Stimulated activated CD4-positive, alpha-beta T cell treated with anti-CD3 and anti-CD28 coated beads, Interleukin-4, amount 100 ng/mL, for 24 hours (primary cell): Measurements from ENCODE around the gene IRF8.
A peak's percentile ranks its signal among the peaks of the same experiment; 100 is the strongest.
"Not testable (repeated sequence)": the region's sequence is repeated elsewhere in the genome, so short reads cannot be mapped to it uniquely, and the experiment has no call there.

Source experiments
- DNase-seq: peaks from one replicate; pipeline ENCODE4 v3.0.0-alpha.2; 2020

Gene IRF8

DNA sequence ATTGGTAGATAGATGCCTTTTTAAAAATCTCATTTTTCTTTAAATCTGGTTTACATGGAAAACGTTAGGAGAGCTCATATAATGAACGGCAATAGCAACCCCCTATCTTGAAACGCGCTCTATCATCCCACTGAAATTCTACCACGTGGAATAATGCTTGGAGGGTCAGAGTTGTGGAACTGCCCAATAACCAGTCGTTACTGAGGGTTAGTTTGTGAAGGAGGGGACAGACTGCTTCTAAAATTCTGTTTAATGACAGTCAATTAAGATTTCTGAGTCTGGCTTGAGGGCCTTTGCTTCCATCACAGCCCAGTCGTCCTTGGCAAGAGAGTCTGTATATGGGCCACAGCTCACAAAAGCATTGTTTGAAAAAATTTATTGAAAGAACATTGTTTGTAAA is 482 bp downstream of the IRF8 start:
- no peak for DNase-seq

DNA sequence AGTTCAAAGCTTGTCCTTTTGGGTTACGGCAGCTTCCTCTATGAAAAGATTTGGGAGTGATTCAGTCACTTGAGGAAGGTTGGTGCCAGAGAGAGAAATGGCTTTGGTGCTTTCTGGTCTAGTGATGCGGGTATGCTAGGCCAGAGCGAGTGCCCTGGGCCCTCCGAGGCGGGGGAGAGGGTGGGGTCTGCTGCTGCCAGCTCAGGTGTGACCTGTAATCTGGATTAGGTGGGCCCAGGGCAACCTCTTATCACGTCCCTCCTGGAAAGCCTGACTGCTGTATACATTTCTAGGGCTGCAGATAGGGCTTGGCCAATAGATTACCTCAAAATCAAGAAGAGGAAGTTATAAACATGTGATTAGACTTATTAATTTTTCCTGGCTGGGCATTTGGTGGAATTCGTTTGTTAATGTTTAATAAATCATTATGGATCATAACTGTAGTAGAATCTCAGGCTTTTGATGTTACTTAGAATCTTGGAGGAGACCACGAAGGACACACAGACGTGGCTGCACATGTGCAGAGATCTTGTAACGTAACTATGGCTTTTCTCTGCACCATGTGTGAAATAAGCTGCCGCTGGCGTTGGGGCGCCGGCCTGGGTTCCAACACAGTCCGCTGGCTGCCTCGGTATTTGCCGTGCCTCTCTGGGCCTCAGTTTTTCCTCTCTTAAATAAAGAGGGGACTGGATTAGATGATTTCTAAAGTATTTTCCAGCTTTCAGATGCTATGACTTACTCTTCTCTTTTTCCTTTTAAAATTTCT is 1.2 kb downstream of the IRF8 start:
- DNase-seq = no peak

DNA sequence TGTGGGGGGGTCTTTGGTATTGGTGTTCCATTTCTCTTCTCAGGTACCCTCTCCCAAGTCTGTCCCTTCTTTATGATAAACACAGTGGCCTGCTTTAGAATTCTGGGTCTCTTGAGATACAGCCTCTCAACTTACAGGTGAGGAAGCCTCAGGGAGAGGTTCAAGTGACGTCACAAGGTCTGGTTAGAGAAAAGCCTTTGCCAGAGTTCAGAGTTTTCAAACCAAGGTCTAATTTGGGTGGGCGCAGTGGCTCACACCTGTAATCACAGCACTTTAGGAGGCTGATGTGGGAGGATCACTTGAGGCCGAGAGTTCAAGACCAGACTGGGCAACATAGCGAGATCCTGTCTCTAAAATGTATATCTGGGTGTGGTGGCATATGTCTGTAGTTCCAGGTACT is 2.1 kb downstream of the IRF8 start:
- no peak for DNase-seq

DNA sequence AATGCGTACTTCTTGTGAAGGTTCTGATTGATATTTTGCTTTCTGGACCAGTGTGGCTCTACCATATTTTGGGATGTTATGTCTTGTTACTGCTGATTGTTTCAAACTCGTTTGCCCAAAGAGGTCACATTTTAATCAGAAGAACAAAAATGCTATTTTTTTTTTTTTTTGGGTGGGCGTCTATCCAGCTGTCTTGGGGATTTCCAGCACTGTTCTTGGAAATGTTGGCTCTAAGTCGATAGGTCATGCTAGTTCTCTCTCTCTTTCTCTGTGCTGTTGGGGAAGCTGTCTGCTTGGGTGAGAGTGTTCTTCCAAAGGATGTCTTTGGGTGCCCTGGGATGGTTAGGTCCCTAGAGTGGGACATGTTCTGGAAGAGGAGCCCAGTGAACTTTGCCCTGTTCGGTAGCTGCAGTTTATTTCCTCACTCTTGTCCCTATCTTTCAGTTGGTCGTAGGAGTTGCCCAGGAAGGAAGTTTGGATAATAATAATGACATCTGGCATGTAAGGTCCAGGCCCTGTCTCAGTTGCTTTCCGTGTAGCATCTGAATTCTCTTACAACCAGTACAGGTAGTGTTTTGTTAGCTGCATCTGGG is 2.9 kb downstream of the IRF8 start:
- DNase-seq = no peak

DNA sequence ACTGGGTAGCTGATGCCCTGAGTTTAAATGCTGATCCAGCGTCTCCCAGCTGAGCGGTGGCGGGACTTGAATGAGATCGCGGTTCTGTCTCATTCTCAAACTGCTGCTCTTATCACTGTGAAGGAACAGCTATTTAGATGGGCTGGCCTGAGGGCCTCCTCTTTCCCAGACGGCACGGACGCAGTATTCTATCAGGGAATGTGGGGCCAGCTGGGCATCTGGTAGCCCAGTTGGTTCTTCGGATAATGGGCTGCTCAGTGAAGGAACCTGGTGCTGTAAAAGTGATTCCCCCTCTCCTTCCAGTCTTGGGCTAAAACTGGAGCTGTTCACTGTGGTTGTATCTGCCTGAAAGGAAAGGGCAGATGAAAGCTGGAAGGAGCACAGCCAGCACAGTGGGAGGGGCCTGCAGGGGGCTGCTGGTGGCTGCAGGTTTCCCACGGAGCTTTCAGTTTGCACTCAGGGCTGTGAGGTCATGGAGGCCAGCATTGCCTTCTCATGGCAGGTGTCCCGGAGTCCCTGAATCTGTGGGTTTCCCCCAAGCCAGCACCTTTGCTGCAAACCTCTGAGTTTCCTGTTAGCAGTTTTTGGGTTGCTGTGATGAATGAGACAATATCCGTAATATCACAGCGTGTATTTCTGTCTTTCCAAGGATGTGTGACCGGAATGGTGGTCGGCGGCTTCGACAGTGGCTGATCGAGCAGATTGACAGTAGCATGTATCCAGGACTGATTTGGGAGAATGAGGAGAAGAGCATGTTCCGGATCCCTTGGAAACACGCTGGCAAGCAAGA is 3.6 kb downstream of the IRF8 start:
- DNase-seq = peak; percentile 54

DNA sequence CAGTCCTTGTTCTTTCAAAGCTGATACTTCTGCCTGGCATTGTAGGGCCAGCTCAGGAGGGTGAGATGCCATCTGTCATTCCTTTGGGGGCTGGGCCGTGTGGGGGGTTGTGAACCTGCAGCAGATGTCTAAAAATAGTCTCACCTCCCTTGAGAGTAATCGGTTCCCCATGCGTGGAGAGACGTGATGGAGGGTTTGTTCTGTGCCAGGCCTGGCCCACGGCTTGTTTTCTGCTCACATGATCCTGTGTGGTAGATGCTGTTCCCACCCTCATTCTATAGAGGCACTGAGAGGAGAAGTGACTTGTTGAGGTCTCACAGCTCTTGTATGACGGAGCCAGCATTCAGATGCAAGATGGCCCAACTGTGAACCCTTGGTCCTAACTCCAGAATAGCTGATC is 4.6 kb downstream of the IRF8 start:
- DNase-seq = no peak

DNA sequence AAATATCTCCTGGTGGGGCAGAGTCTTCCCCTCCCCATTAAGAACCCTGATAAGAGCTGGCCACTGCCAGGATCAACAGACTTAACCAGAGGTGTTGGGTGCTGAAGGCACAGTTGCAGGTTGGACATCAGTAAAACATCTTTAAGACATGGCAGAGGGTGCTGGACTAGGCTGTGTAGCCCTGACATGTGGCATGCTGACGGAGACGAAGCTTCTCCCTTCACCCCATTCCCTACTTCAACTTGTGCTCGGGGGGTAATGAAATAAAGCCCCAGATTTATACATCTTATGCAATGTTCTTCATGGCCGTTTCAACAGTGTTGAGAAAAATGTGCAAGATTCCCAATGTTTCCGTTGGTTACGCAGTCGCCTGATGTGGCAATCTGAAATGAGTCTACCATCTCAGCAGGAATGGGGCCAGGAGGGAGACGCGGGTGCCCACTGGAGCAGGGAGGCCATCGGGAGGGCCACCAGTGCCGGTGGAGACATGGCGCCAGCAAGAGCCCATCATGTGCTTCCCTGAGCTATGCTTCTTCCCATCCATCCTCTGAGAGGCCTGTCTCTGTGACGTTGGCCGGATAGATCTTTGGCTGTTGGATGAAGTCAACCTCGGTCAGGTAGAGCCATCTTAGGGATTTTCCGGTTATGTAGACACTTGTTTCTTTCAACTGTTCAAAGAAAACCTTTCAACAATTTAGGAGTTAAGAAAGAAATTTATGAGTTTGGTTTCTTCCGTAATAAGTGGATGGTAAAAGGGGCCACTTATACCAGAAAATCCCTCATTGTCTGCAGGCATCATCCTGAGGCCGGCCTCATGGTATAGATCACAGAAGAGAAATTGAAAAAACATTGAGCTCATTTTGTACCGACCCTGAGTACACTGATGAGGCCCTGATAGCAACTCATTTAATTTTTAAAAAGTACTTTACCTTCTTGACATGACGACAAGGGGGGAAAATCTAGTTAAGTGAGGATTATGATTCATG is 6.4 kb downstream of the IRF8 start:
- no peak for DNase-seq

DNA sequence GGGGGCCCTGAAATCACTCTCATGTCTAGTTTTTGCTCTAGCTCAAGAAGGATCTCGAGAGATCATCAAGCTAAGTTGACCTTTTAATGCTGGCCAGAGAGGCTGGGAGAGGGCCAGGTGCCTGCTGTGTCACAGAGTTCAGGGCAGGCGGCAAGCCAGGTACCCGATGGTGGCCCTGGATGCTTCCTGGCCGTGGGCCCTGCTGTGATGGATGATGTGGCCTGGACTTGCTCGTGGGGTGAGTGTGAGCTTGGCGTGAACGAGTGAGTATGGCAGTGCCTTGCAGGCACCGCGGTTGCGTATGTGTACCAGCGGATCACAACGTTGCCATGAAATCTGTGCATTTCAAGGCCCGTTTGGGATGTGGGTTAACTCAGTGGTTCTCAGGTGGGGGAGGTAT is 7.4 kb downstream of the IRF8 start:
- DNase-seq = no peak

DNA sequence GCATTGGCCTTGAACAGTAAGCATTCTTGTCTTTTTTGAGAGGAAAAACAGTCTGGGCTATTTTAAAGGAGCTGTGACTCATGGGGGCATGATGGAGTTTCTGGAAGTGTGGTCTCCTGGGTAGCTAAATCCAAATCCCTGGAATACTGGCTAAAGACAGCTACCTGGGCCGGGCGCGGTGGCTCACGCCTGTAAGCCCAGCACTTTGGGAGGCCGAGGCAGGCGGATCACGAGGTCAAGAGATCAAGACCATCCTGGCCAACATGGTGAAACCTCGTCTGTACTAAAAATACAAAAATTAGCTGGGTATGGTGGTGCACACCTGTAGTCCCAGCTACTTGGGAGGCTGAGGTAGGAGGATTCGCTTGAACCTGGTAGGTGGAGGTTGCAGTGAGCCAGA is 8.3 kb downstream of the IRF8 start:
- not testable (repeated sequence) for DNase-seq

DNA sequence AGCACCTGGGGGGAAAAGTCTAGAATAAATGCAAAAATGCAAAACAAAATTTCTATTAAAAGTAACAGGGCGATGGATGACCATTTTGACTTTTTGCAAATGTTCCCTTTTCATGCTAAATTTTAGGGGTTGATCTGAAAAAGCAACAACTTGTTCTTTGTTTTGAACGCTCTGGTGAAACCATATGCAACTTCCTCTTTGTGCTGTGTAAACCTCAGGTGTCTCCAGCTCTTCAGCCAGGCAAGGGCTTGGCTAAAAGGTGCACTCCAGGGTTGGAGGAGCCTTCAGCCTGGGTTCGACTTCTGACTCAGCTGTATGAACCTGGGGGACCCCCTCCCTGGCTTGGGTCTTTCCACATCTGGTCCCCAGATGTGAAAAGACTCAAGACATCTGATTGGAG is 9.5 kb downstream of the IRF8 start:
- no peak for DNase-seq

DNA sequence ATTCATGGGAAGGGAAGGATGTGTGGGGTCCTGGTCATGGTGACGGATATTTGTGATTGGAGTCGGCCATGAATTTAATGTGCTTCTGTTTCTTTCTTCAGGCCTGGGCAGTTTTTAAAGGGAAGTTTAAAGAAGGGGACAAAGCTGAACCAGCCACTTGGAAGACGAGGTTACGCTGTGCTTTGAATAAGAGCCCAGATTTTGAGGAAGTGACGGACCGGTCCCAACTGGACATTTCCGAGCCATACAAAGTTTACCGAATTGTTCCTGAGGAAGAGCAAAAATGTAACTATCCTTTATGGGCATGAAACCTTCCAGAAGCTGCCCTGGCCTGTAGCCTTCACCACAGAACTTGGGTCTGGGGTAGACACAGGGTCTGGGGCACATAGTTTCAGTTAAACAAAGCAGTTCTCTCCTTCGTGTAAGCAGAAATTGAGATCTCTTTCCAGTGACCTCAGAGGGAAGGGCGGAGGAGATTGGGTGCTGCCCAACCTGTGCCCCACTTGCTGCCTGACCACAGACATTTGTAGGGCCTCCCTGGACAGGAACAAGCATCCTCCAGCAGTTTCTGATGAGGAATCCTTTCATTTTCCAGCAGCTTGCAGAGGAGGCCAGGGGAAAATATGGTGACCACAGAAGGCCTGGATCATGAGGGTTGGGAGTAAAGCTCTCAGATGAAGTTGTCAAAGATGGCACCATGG is 10.1 kb downstream of the IRF8 start:
- DNase-seq = no peak

DNA sequence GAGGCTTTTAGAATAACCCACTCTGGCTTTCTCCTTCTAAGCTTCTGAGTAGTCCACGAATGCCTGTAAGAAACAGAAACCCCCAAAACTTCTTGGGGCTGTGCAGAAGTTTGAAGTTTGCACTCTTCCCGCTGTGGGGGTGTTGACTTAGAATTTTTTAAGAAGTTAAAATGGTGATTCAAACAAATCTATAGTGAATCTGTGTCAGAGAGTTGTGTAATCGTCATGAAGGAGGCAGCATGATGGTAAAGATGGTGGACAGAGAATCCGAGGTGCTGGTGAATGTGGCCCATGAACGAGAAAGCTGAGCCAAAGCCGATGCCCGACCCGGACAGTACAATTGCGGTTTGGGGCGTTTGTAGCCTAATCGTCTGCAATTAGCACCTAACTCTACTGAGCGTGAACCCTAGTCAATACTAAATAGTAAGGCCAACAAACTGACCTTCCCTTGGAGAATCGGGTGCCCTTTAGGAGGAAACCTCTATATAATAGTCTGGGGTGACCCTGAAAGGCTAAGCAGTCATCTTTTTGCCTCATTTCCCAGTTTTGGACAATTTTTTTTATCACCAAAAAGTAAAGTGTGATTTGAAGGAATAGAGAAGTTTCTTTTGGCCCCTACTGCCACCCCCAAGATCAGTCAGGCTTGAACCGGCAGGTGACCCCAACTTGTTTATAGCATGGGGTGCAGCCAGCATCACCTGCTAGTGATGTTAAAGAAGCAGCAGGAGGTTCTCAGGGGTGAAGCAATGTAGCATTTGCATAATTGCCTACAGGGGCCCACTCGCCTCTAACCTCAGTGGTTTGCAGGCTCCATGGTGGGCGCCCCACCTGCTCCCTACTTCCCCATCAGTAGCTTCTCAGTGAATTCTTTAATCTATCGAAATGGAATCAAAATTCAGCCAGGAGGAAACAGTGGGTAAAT is 11.2 kb downstream of the IRF8 start:
- no peak for DNase-seq

DNA sequence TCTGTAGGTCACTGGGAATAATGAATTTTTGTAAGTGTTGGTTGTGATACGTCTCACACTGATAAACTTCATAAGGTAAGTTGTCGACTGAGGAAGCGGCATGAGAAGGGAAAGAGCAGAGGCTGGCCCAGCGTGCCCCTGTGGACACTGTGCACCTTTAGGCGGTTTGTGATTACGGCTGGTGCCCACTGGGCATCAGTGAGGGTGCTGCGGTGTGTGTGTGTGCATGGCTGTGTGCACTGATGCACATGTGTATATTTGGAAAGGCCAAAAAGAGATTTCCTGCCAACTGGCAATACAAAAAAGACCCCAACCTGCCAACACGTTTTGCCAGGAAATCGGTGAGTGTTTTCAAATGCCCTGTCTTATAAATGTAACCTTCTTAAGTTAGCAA is 11.9 kb downstream of the IRF8 start:
- no peak for DNase-seq

DNA sequence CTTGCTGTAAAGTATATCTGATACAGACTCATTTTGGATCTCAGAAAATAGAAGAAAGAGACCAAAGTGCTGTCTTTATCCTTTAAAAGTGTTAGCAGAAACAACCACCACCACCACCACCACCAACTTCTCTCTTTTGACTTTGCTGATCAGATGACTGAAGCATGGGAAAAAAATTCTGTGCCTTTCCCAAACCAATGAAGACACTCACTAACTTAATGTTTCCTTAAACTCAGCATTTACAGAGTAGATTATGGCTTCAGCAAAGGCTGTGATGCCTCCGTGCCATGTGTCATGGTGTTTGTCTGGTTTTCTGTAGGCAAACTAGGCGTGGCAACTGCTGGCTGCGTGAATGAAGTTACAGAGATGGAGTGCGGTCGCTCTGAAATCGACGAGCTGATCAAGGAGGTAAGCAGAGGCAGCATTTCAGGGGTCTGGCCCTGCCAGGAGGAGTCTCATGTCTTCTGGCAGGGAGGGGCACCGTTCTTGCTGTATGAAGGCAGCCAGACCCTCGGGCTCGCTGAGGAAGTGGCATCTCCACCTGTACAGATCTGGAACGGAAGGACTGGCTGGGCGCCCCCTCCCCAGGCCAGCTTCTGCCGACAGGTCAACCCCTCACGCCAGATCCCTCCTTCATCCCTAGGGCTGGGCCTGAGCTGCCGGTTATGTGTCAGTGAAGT is 12.4 kb downstream of the IRF8 start:
- no peak for DNase-seq

DNA sequence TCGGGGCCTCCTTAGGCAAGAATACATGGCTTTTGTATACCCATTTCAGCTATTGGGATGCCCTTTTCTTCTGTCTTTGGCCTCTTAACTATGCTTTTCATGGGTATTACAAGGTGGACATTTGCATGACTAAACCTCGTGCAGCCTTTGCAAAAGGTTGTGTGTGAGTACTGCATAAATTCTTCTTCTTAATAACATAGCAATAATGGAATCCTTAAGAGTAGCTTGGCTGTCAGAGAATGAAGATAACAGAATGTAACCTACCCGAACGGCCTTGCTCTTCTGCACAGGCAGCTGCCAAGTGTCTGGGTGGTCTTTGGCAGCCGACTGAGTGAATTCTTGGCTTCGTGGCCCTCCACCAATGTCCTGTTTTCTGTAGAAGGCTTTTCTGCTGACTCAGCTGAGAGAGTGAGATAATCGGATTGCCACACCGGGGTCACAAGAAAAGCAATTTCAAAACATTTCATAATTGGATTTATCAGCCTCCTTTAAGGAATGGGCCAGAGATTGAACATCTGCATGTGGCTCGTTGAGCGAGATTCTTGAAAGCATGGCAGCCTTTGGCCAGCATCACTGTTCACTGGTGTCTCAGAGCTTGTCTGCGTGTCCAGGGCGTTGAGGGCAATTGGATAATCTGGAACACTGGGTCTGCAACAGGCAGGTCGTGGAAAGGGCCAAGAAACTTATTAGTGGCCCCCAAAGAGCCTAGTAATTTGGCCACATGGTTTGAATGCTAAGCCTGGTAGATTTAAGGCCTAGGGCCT is 13.4 kb downstream of the IRF8 start:
- no peak for DNase-seq

DNA sequence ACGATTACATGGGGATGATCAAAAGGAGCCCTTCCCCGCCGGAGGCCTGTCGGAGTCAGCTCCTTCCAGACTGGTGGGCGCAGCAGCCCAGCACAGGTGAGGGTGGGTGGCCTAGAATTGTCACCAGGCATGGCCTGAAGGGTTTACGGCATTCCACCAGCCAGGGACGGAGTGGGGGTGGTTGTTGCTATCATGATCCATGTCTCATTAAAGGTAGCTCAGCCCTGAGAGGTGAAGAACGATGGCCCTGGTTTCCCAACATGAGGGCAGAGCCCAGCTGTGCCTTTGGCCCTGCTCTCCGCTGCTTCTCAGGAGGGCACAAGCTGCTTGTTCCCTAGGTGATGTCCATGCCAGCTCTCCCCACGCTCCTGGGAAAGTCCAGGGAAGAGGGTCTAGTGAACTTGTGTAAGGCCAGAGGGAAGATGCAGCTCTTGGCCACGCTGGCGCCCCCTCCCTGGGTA is 14.2 kb downstream of the IRF8 start:
- no peak for DNase-seq

DNA sequence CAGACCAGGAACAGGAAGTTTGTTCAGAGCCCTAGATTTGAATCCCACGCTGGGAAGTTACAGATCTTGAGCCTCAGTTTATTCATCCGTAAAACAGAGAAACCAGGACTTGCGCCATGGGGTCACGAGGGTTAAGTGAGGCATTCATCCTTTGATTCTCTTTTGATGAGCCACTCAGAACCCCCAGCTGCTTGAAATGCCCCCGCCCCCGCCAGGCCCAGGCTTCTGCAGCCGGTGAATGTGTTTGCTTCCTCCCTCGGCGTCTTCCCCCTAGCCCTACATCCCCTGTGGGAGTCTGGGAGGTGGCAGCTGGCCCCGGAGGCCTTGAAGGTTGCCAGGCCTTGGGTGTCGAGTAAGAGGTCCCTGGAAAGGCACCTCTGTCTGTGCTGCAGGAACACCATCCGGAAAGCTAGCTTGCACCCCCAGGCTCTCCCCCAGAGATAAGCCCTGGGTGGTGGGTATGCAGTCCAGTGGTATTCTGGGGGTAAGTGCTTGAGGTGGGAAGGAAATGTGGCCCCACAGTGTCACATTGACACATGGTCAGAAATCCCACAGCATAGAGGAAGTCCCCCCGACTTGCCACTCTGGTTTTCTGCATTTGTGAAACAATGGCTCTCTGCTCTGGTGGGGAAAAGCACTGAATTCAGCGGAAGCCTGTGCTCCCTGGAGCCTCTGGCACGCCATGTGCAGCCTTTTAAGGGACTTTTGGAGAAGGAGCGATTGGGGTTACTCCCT is 14.9 kb downstream of the IRF8 start:
- no peak for DNase-seq

DNA sequence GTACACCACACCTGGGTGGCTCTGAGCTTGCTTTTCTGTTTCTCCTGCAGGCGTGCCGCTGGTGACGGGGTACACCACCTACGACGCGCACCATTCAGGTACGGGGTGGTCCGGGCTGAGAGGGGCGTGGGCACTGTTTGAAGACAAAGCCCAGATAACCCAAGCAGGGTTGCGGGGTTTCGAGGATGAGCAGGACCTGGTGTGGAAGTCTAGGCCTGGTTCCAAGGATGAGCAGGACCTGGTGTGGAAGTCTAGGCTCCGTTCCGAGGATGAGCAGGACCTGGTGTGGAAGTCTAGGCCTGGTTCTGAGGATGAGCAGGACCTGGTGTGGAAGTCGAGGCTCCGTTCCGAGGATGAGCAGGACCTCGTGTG is 15.4 kb downstream of the IRF8 start:
- no peak for DNase-seq
